Neural progenitor cell (in vitro differentiated cells): Measurements from ENCODE around the gene TMTC3. TPM values are rescaled to one million over a fixed set of nuclear protein-coding genes. Genes with fewer than 3 reads are reported as not detected.

ENCODE experiments used
- DNase-seq: peaks from one replicate; pipeline ENCODE4 v3.0.0-alpha.2; 2016; ENCODE audit warnings: low spot score
- H2AFZ ChIP-seq: fragments of 200-600 bp; sonication (generic); replicated peaks from 2 replicates; pipeline ENCODE4 v1.6.1; 2016; ENCODE audit warnings: antibody characterized with exemption
- H3F3A ChIP-seq: fragments of 200-600 bp; sonication (generic); 2 replicates; pipeline ENCODE4 v1.6.1; 2016; ENCODE audit warnings: antibody characterized with exemption, low read depth
- H3K27ac ChIP-seq: fragments of 200-600 bp; sonication (generic); 2 replicates; pipeline ENCODE4 v1.5.1; 2016; ENCODE audit warnings: mild to moderate bottlenecking
- H3K27me3 ChIP-seq: fragments of 200-600 bp; sonication (generic); 2 replicates; pipeline ENCODE4 v1.6.1; 2016; ENCODE audit warnings: mild to moderate bottlenecking, moderate library complexity
- H3K36me3 ChIP-seq: fragments of 200-600 bp; sonication (generic); 2 replicates; pipeline ENCODE4 v1.5.1; 2016
- H3K4me1 ChIP-seq: fragments of 200-600 bp; sonication (generic); 2 replicates; pipeline ENCODE4 v1.6.1; 2016; ENCODE audit warnings: mixed run types
- H3K4me2 ChIP-seq: fragments of 200-600 bp; sonication (generic); 2 replicates; pipeline ENCODE4 v1.6.1; 2016
- H3K4me3 ChIP-seq: fragments of 200-600 bp; sonication (generic); 2 replicates; pipeline ENCODE4 v1.5.1; 2016
- H3K79me2 ChIP-seq: fragments of 200-600 bp; sonication (generic); 2 replicates; pipeline ENCODE4 v1.6.1; 2016; ENCODE audit warnings: low read depth
- H3K9ac ChIP-seq: fragments of 200-600 bp; sonication (generic); 2 replicates; pipeline ENCODE4 v1.6.1; 2016
- H3K9me3 ChIP-seq: fragments of 200-600 bp; sonication (generic); 2 replicates; pipeline ENCODE4 v1.5.1; 2016; ENCODE audit warnings: low read depth
- H4K20me1 ChIP-seq: fragments of 200-600 bp; sonication (generic); 2 replicates; pipeline ENCODE4 v1.6.1; 2016; ENCODE audit warnings: low read depth
- H3K27ac Mint-ChIP-seq: 3 replicates; pipeline ENCODE4 v1.8.0; 2021; ENCODE audit warnings: mixed read lengths
- H3K27me3 Mint-ChIP-seq: 2 replicates; pipeline ENCODE4 v1.8.0; 2022; ENCODE audit warnings: low read depth, mild to moderate bottlenecking, inconsistent platforms, moderate library complexity, mixed read lengths; ENCODE audit not compliant: insufficient read depth
- H3K36me3 Mint-ChIP-seq: 3 replicates; pipeline ENCODE4 v1.8.0; 2021; ENCODE audit warnings: mixed read lengths
- H3K4me1 Mint-ChIP-seq: 3 replicates; pipeline ENCODE4 v1.8.0; 2021; ENCODE audit warnings: mixed read lengths
- H3K4me3 Mint-ChIP-seq: 3 replicates; pipeline ENCODE4 v1.8.0; 2021; ENCODE audit warnings: mild to moderate bottlenecking, moderate library complexity, mixed read lengths
- H3K9me3 Mint-ChIP-seq: 3 replicates; pipeline ENCODE4 v1.8.0; 2020; ENCODE audit warnings: mixed read lengths
- CTCF ChIP-seq: fragments of 200-600 bp; sonication (generic); IDR thresholded peaks from 2 replicates; pipeline ENCODE4 v1.5.1; 2017; ENCODE audit warnings: antibody characterized with exemption, mild to moderate bottlenecking
- EZH2 ChIP-seq: fragments of 200-600 bp; sonication (generic); IDR thresholded peaks from 2 replicates; pipeline ENCODE4 v1.6.1; 2017; ENCODE audit warnings: antibody characterized with exemption, mild to moderate bottlenecking, moderate library complexity
- EZH2phosphoT487 ChIP-seq: fragments of 200-600 bp; sonication (generic); IDR thresholded peaks from 2 replicates; pipeline ENCODE4 v1.6.1; 2017; ENCODE audit warnings: antibody characterized with exemption
- total RNA-seq: library from RNA; depleted of rRNA; stranded (reverse); fragments of >200 nt; gene quantifications from 2 replicates; pipeline ENCODE4 v1.2.3, GENCODE V29; 2015; ENCODE audit warnings: low replicate concordance

The TMTC3 gene
- total RNA-seq, 1 donor from 2014 or later = 38.9 TPM

- H3K9ac ChIP-seq = no peak overlapping the region
- H3K4me3 ChIP-seq = no peak overlapping the region
- no peaks in the 10 kb centered on the region for H3F3A ChIP-seq
- H3K36me3 Mint-ChIP-seq = peaks cover 18% of the 10 kb centered on the region
- no peak overlapping the region for H2AFZ ChIP-seq
- H3K27ac ChIP-seq = no peak overlapping the region
- no peaks in the 10 kb centered on the region for H4K20me1 ChIP-seq
- no peaks in the 10 kb centered on the region for H3K9me3 Mint-ChIP-seq
- H3K36me3 ChIP-seq = peaks cover 4% of the 10 kb centered on the region
- H3K9me3 ChIP-seq = no peaks in the 10 kb centered on the region
- TF ChIP-seq EZH2 (no peak), CTCF (no peak), EZH2phosphoT487 (no peak)
- no peak overlapping the region for H3K4me3 Mint-ChIP-seq
- no peak for DNase-seq
- no peaks in the 10 kb centered on the region for H3K27me3 ChIP-seq
- H3K27ac Mint-ChIP-seq = no peak overlapping the region
- H3K79me2 ChIP-seq = no peaks in the 10 kb centered on the region
- H3K4me1 ChIP-seq = no peaks in the 10 kb centered on the region
- no peaks in the 10 kb centered on the region for H3K4me1 Mint-ChIP-seq
- H3K27me3 Mint-ChIP-seq = no peaks in the 10 kb centered on the region
- no peak overlapping the region for H3K4me2 ChIP-seq
Observed at GRCh38 chr12:88179436-88180014, 37.4 kb downstream of the TMTC3 start.

- H3K4me2 ChIP-seq = no peak overlapping the region
- H3F3A ChIP-seq = no peaks in the 10 kb centered on the region
- H3K79me2 ChIP-seq = no peaks in the 10 kb centered on the region
- no peaks in the 10 kb centered on the region for H4K20me1 ChIP-seq
- no peaks in the 10 kb centered on the region for H3K9me3 Mint-ChIP-seq
- H3K4me1 Mint-ChIP-seq = no peaks in the 10 kb centered on the region
- H3K36me3 Mint-ChIP-seq = peaks cover 21% of the 10 kb centered on the region
- H3K4me1 ChIP-seq = no peaks in the 10 kb centered on the region
- no peak for TF ChIP-seq EZH2phosphoT487
- no peak for TF ChIP-seq EZH2
- TF ChIP-seq CTCF = no peak
- no peak overlapping the region for H3K4me3 ChIP-seq
- no peak for DNase-seq
- H2AFZ ChIP-seq = no peak overlapping the region
- H3K9ac ChIP-seq = no peak overlapping the region
- H3K4me3 Mint-ChIP-seq = no peak overlapping the region
- no peaks in the 10 kb centered on the region for H3K36me3 ChIP-seq
- H3K9me3 ChIP-seq = peaks cover 5% of the 10 kb centered on the region
- no peaks in the 10 kb centered on the region for H3K27me3 ChIP-seq
- no peak overlapping the region for H3K27ac Mint-ChIP-seq
- no peaks in the 10 kb centered on the region for H3K27me3 Mint-ChIP-seq
- H3K27ac ChIP-seq = no peak overlapping the region
Observed at GRCh38 chr12:88181881-88182280, 39.8 kb downstream of the TMTC3 start.

- no peaks in the 10 kb centered on the region for H3F3A ChIP-seq
- H3K4me1 ChIP-seq = no peaks in the 10 kb centered on the region
- H3K4me1 Mint-ChIP-seq = no peaks in the 10 kb centered on the region
- H3K4me3 Mint-ChIP-seq = no peak overlapping the region
- H3K36me3 Mint-ChIP-seq = peaks cover 21% of the 10 kb centered on the region
- no peak overlapping the region for H2AFZ ChIP-seq
- no peaks in the 10 kb centered on the region for H3K9me3 Mint-ChIP-seq
- no peaks in the 10 kb centered on the region for H3K36me3 ChIP-seq
- H3K9me3 ChIP-seq = peaks cover 5% of the 10 kb centered on the region
- H3K27me3 Mint-ChIP-seq = no peaks in the 10 kb centered on the region
- no peak overlapping the region for H3K4me3 ChIP-seq
- H3K27me3 ChIP-seq = no peaks in the 10 kb centered on the region
- DNase-seq = no peak
- H3K79me2 ChIP-seq = no peaks in the 10 kb centered on the region
- TF ChIP-seq EZH2 = no peak
- no peak for TF ChIP-seq CTCF
- H4K20me1 ChIP-seq = no peaks in the 10 kb centered on the region
- no peak overlapping the region for H3K4me2 ChIP-seq
- H3K9ac ChIP-seq = no peak overlapping the region
- no peak overlapping the region for H3K27ac Mint-ChIP-seq
- H3K27ac ChIP-seq = no peak overlapping the region
Observed at GRCh38 chr12:88182416-88182815, 40.3 kb downstream of the TMTC3 start.
